ENCODE data around the gene MAML3.
"Not testable (repeated sequence)": the region's sequence is repeated elsewhere in the genome, so short reads cannot be mapped to it uniquely, and the experiment has no call there.

Gene MAML3

DNA sequence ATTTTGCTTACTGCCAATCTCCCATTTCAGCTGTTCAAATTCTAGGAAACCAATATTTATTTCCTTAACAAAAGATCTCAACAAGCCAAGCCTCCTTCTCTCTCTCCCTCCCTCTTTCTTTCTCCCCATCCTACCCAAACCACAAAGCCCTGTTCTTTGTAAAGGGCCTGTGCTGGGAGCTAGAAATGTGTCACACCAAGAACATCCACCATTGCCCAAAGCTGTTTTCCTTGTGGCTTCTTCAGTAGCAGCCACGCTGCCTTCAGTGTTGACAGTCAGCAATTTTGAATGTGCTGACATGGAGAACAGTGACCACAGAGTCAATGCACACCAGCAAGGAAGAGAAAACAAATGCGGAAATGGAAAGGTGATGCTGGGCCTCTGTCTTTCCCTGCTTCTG lies 203.0 kb downstream of the MAML3 start:
- H4K91ac ChIP-seq (ENCODE audit: low read length): no peak overlapping the region
- peak overlapping the region in 1 of 2 experiments; percentile 28 for H3K18ac ChIP-seq (ENCODE audit: low read depth in 1 of 2, low read length in 2 of 2)
- 93% methylated on average over 2 of the region's 2 CpGs for WGBS
- no peak overlapping the region for H4K8ac ChIP-seq (ENCODE audit: low read length)
- H2BK120ac ChIP-seq (ENCODE audit: low read depth, low read length): no peak overlapping the region
- peaks cover 7% of the 10 kb centered on the region for H3K4me1 ChIP-seq (ENCODE audit: control insufficient read depth, insufficient read depth, low read depth, low read length)
- H3K9ac ChIP-seq (ENCODE audit: low read length): no peak overlapping the region
- H3K4ac ChIP-seq (ENCODE audit: low read depth in 1 of 2, low read length in 2 of 2): no peak overlapping the region
- H3K27ac ChIP-seq (ENCODE audit: low read length, poor library complexity, severe bottlenecking): no peak overlapping the region
- H2BK15ac ChIP-seq (ENCODE audit: low read depth, poor library complexity, severe bottlenecking): no peak overlapping the region
- no peaks in the 10 kb centered on the region for H3K36me3 ChIP-seq (ENCODE audit: control insufficient read depth in 1 of 2, insufficient read depth in 2 of 2, low read depth in 1 of 2, low read length in 2 of 2)
- no peak overlapping the region for H3K14ac ChIP-seq (ENCODE audit: low read length in 2 of 2)
- DNase-seq: peak; percentile 50
- H2BK12ac ChIP-seq (ENCODE audit: low read length in 2 of 2): peak overlapping the region in 1 of 2 experiments; percentile 54
- H3K4me3 ChIP-seq (ENCODE audit: insufficient read depth in 1 of 2, low read depth in 1 of 2, low read length in 2 of 2): no peak overlapping the region
- H2BK5ac ChIP-seq (ENCODE audit: low read depth, low read length, poor library complexity, severe bottlenecking): no peak overlapping the region
- peaks cover 6% of the 10 kb centered on the region for H3K79me1 ChIP-seq (replicated peaks; ENCODE audit: low read length, poor library complexity, severe bottlenecking)
- H3K4me2 ChIP-seq (ENCODE audit: low read length, poor library complexity, severe bottlenecking): no peak overlapping the region
- H2AFZ ChIP-seq (ENCODE audit: low read depth, low read length): no peak overlapping the region
- no peak overlapping the region for H2AK5ac ChIP-seq (ENCODE audit: low read length, severe bottlenecking)
- no peaks in the 10 kb centered on the region for H3K27me3 ChIP-seq (ENCODE audit: control insufficient read depth in 1 of 2, insufficient read depth in 1 of 2, low read length in 2 of 2)
- H3K9me3 ChIP-seq (ENCODE audit: control insufficient read depth, low read length): no peaks in the 10 kb centered on the region
- H3K23ac ChIP-seq (ENCODE audit: low read length in 2 of 2): no peak overlapping the region

- H4K8ac ChIP-seq (ENCODE audit: low read length): no peak overlapping the region
- no peak overlapping the region for H2BK12ac ChIP-seq (ENCODE audit: low read length in 2 of 2)
- H3K4me1 ChIP-seq (ENCODE audit: control insufficient read depth, insufficient read depth, low read depth, low read length): peaks cover 7% of the 10 kb centered on the region
- H3K79me1 ChIP-seq (replicated peaks; ENCODE audit: low read length, poor library complexity, severe bottlenecking): peaks cover 6% of the 10 kb centered on the region
- no peak overlapping the region for H2BK15ac ChIP-seq (ENCODE audit: low read depth, poor library complexity, severe bottlenecking)
- H2AK5ac ChIP-seq (ENCODE audit: low read length, severe bottlenecking): no peak overlapping the region
- H3K4me3 ChIP-seq (ENCODE audit: insufficient read depth in 1 of 2, low read depth in 1 of 2, low read length in 2 of 2): no peak overlapping the region
- no peak overlapping the region for H2AFZ ChIP-seq (ENCODE audit: low read depth, low read length)
- no peak overlapping the region for H3K4ac ChIP-seq (ENCODE audit: low read depth in 1 of 2, low read length in 2 of 2)
- peak; percentile 55 for DNase-seq
- no peak overlapping the region for H3K9ac ChIP-seq (ENCODE audit: low read length)
- no peaks in the 10 kb centered on the region for H3K27me3 ChIP-seq (ENCODE audit: control insufficient read depth in 1 of 2, insufficient read depth in 1 of 2, low read length in 2 of 2)
- H3K36me3 ChIP-seq (ENCODE audit: control insufficient read depth in 1 of 2, insufficient read depth in 2 of 2, low read depth in 1 of 2, low read length in 2 of 2): no peaks in the 10 kb centered on the region
- no peak overlapping the region for H3K27ac ChIP-seq (ENCODE audit: low read length, poor library complexity, severe bottlenecking)
- H2BK5ac ChIP-seq (ENCODE audit: low read depth, low read length, poor library complexity, severe bottlenecking): no peak overlapping the region
- no peak overlapping the region for H3K4me2 ChIP-seq (ENCODE audit: low read length, poor library complexity, severe bottlenecking)
- H3K9me3 ChIP-seq (ENCODE audit: control insufficient read depth, low read length): no peaks in the 10 kb centered on the region
- H2BK120ac ChIP-seq (ENCODE audit: low read depth, low read length): no peak overlapping the region
- no peak overlapping the region for H3K23ac ChIP-seq (ENCODE audit: low read length in 2 of 2)
- peak overlapping the region in 1 of 2 experiments; percentile 18 for H3K18ac ChIP-seq (ENCODE audit: low read depth in 1 of 2, low read length in 2 of 2)
- H4K91ac ChIP-seq (ENCODE audit: low read length): no peak overlapping the region
- H3K14ac ChIP-seq (ENCODE audit: low read length in 2 of 2): no peak overlapping the region
- 73% methylated on average over 5 of the region's 5 CpGs for WGBS
These were observed 203.4 kb downstream of the MAML3 start for GRCh38 chr4:139950568-139950967.

DNA sequence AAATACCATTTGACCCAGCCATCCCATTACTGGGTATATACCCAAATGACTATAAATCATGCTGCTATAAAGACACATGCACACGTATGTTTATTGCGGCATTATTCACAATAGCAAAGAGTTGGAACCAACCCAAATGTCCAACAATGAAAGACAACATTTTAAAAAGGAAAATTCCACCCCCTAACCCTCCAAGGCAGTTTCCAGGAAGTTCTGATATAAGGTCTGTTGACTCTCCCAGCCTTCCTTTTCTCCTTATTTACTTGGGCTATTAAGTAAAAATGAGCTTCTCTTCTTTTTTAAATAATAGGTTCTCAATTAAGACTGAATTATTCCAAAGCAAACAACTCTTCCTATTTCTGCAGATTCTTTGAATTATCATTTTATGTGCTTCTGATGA lies 209.1 kb downstream of the MAML3 start:
- H3K36me3 ChIP-seq (ENCODE audit: control insufficient read depth in 1 of 2, insufficient read depth in 2 of 2, low read depth in 1 of 2, low read length in 2 of 2); H3K27ac ChIP-seq (ENCODE audit: low read length, poor library complexity, severe bottlenecking); H2AK5ac ChIP-seq (ENCODE audit: low read length, severe bottlenecking); H3K9me3 ChIP-seq (ENCODE audit: control insufficient read depth, low read length); H3K9ac ChIP-seq (ENCODE audit: low read length); H3K4ac ChIP-seq (ENCODE audit: low read depth in 1 of 2, low read length in 2 of 2); DNase-seq; H3K4me3 ChIP-seq (ENCODE audit: insufficient read depth in 1 of 2, low read depth in 1 of 2, low read length in 2 of 2); H4K8ac ChIP-seq (ENCODE audit: low read length); H3K4me2 ChIP-seq (ENCODE audit: low read length, poor library complexity, severe bottlenecking); H3K18ac ChIP-seq (ENCODE audit: low read depth in 1 of 2, low read length in 2 of 2); H2AFZ ChIP-seq (ENCODE audit: low read depth, low read length); H2BK5ac ChIP-seq (ENCODE audit: low read depth, low read length, poor library complexity, severe bottlenecking); H2BK120ac ChIP-seq (ENCODE audit: low read depth, low read length); H2BK12ac ChIP-seq (ENCODE audit: low read length in 2 of 2); H3K23ac ChIP-seq (ENCODE audit: low read length in 2 of 2); H3K27me3 ChIP-seq (ENCODE audit: control insufficient read depth in 1 of 2, insufficient read depth in 1 of 2, low read length in 2 of 2); H3K14ac ChIP-seq (ENCODE audit: low read length in 2 of 2); H3K79me1 ChIP-seq (replicated peaks; ENCODE audit: low read length, poor library complexity, severe bottlenecking); H3K4me1 ChIP-seq (ENCODE audit: control insufficient read depth, insufficient read depth, low read depth, low read length); H4K91ac ChIP-seq (ENCODE audit: low read length); H2BK15ac ChIP-seq (ENCODE audit: low read depth, poor library complexity, severe bottlenecking): not testable (repeated sequence)
- 95% methylated on average over 2 of the region's 2 CpGs for WGBS

DNA sequence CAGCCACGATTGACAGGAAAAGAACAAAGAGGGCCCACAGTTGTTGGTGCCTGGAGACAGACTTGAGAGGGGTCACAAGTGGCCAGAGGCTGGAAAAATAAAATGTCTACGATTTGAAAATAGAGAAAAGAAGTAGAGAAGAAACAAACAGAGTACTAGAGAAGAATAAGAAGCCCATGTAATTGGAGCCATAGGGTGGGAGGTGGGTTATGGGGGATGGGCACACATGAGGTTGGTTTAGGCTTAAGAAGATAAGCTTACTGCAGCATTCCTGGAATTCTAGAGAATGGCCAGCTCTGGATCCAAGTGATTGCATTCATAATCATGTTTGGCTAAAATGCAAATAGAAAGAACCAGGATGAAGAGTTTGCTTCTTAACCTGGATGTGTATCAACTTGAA lies 210.7 kb downstream of the MAML3 start:
- H3K4me1 ChIP-seq (ENCODE audit: control insufficient read depth, insufficient read depth, low read depth, low read length): no peaks in the 10 kb centered on the region
- no peak overlapping the region for H2BK5ac ChIP-seq (ENCODE audit: low read depth, low read length, poor library complexity, severe bottlenecking)
- no peaks in the 10 kb centered on the region for H3K36me3 ChIP-seq (ENCODE audit: control insufficient read depth in 1 of 2, insufficient read depth in 2 of 2, low read depth in 1 of 2, low read length in 2 of 2)
- H2AK5ac ChIP-seq (ENCODE audit: low read length, severe bottlenecking): no peak overlapping the region
- no peaks in the 10 kb centered on the region for H3K27me3 ChIP-seq (ENCODE audit: control insufficient read depth in 1 of 2, insufficient read depth in 1 of 2, low read length in 2 of 2)
- H3K18ac ChIP-seq (ENCODE audit: low read depth in 1 of 2, low read length in 2 of 2): no peak overlapping the region
- no peak overlapping the region for H4K8ac ChIP-seq (ENCODE audit: low read length)
- no peaks in the 10 kb centered on the region for H3K9me3 ChIP-seq (ENCODE audit: control insufficient read depth, low read length)
- no peaks in the 10 kb centered on the region for H3K79me1 ChIP-seq (replicated peaks; ENCODE audit: low read length, poor library complexity, severe bottlenecking)
- no peak overlapping the region for H3K9ac ChIP-seq (ENCODE audit: low read length)
- no peak overlapping the region for H2AFZ ChIP-seq (ENCODE audit: low read depth, low read length)
- H3K4ac ChIP-seq (ENCODE audit: low read depth in 1 of 2, low read length in 2 of 2): no peak overlapping the region
- H2BK15ac ChIP-seq (ENCODE audit: low read depth, poor library complexity, severe bottlenecking): no peak overlapping the region
- no peak overlapping the region for H3K23ac ChIP-seq (ENCODE audit: low read length in 2 of 2)
- H2BK12ac ChIP-seq (ENCODE audit: low read length in 2 of 2): no peak overlapping the region
- H3K4me2 ChIP-seq (ENCODE audit: low read length, poor library complexity, severe bottlenecking): no peak overlapping the region
- no peak overlapping the region for H3K14ac ChIP-seq (ENCODE audit: low read length in 2 of 2)
- no peak overlapping the region for H4K91ac ChIP-seq (ENCODE audit: low read length)
- H3K27ac ChIP-seq (ENCODE audit: low read length, poor library complexity, severe bottlenecking): no peak overlapping the region
- 71% methylated on average over 2 of the region's 2 CpGs for WGBS
- DNase-seq: no peak
- H3K4me3 ChIP-seq (ENCODE audit: insufficient read depth in 1 of 2, low read depth in 1 of 2, low read length in 2 of 2): no peak overlapping the region
- H2BK120ac ChIP-seq (ENCODE audit: low read depth, low read length): no peak overlapping the region

Measured in mesenchymal stem cell (in vitro differentiated cells and primary cell).